Measurements from ENCODE around the gene LAMTOR1. TPM values are rescaled to one million over a fixed set of nuclear protein-coding genes. Genes with fewer than 3 reads are reported as not detected.
"Not testable (repeated sequence)": the region's sequence is repeated elsewhere in the genome, so short reads cannot be mapped to it uniquely, and the experiment has no call there.

LAMTOR1 gene
- 10 to 100 TPM; 43.6 to 81.4 TPM for total RNA-seq
- 100 to 1,000 TPM; 138 to 144 TPM for polyA plus RNA-seq (ENCODE audit: insufficient read length in 2 of 2)
- long read RNA-seq, donor 1, transcript LAMTOR1-201 (5 exons, 1,179 nt): major isoform, 66 of 67 reads
- long read RNA-seq, donor 1, partial matches to known transcripts: 0 of 67 reads
- long read RNA-seq, donor 1, other reads (novel, unspliced or antisense): 0 of 67 reads
- long read RNA-seq, donor 2, transcript LAMTOR1-201 (5 exons, 1,179 nt): major isoform, 36 of 43 reads
- long read RNA-seq, donor 2, partial matches to known transcripts: 5 of 43 reads
- long read RNA-seq, donor 2, other reads (novel, unspliced or antisense): 0 of 43 reads
- long read RNA-seq, donor 3, transcript LAMTOR1-201 (5 exons, 1,179 nt): major isoform, 49 of 50 reads
- long read RNA-seq, donor 3, partial matches to known transcripts: 0 of 50 reads
- long read RNA-seq, donor 3, other reads (novel, unspliced or antisense): 0 of 50 reads
- long read RNA-seq, donor 4, transcript LAMTOR1-201 (5 exons, 1,179 nt): major isoform, 48 of 50 reads
- long read RNA-seq, donor 4, partial matches to known transcripts: 0 of 50 reads
- long read RNA-seq, donor 4, other reads (novel, unspliced or antisense): 0 of 50 reads

GRCh38 chr11:72102946-72103753 lies at the start of gene LAMTOR1:
Gene LAMTOR1, minus strand, starts transcription at chr11:72103297. Its CDS starts 73 bp downstream, at chr11:72103224.
- Histone ChIP-seq H3K9me3 (ENCODE audit: control insufficient read depth, insufficient read depth, low read length) (no peaks in the 10 kb centered on the region), H3K4me3 (ENCODE audit: low read depth, low read length) (peak within 1 kb of the TSS; percentile 83), H3K4me1 (ENCODE audit: control insufficient read depth, insufficient read depth, low read length) (peaks cover 18% of the 10 kb centered on the region), H3K27me3 (ENCODE audit: control insufficient read depth, insufficient read depth, low read length) (no peaks in the 10 kb centered on the region), H3K27ac (ENCODE audit: low read depth, low read length) (peak within 1 kb of the TSS; percentile 88), H3K36me3 (ENCODE audit: control insufficient read depth, insufficient read depth, low read length) (peaks cover 40% of the 10 kb centered on the region)
- WGBS (ENCODE audit: insufficient coverage): 0% methylated on average over 58 of the region's 64 CpGs
- DNase-seq (ENCODE audit: low read depth in 4 of 6, low spot score in 6 of 6): peak; percentile 95 to 100 (median 98)

DNA sequence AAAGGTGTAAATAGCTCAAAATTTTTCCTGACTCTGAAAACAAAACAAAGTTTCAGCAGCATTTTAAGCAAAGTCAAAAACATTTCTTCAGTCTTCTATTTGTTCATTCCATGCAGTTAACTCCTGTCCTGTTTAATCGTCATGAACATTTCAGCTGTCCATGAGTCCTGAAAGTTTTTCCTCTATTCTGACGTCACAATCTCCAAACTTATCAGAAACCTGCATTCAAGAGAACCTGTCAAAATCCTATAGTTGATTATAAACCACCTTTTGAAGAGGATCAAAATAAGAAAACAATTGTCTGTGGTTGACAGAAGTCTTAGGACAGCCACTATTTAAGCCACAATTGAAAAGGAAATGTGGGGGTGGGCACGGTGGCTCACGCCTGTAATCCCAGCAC lies 47.8 kb upstream of the LAMTOR1 start:
- Histone ChIP-seq H3K36me3 (ENCODE audit: control insufficient read depth, insufficient read depth, low read length) (no peaks in the 10 kb centered on the region), H3K27me3 (ENCODE audit: control insufficient read depth, insufficient read depth, low read length) (no peaks in the 10 kb centered on the region), H3K9me3 (ENCODE audit: control insufficient read depth, insufficient read depth, low read length) (no peaks in the 10 kb centered on the region), H3K4me3 (ENCODE audit: low read depth, low read length) (no peak overlapping the region), H3K4me1 (ENCODE audit: control insufficient read depth, insufficient read depth, low read length) (no peaks in the 10 kb centered on the region), H3K27ac (ENCODE audit: low read depth, low read length) (no peak overlapping the region)
- DNase-seq (ENCODE audit: low read depth in 4 of 6, low spot score in 6 of 6): no peak
- WGBS (ENCODE audit: insufficient coverage): 92% methylated on average over 2 of the region's 4 CpGs

GRCh38 chr11:72146625-72147024 lies 43.5 kb upstream of the LAMTOR1 start:
- Histone ChIP-seq H3K27ac (ENCODE audit: low read depth, low read length) (no peak overlapping the region), H3K27me3 (ENCODE audit: control insufficient read depth, insufficient read depth, low read length) (no peaks in the 10 kb centered on the region), H3K4me1 (ENCODE audit: control insufficient read depth, insufficient read depth, low read length) (no peaks in the 10 kb centered on the region), H3K9me3 (ENCODE audit: control insufficient read depth, insufficient read depth, low read length) (no peaks in the 10 kb centered on the region), H3K36me3 (ENCODE audit: control insufficient read depth, insufficient read depth, low read length) (no peaks in the 10 kb centered on the region), H3K4me3 (ENCODE audit: low read depth, low read length) (no peak overlapping the region)
- 45% methylated on average over 2 of the region's 2 CpGs for WGBS (ENCODE audit: insufficient coverage)
- DNase-seq (ENCODE audit: low read depth in 4 of 6, low spot score in 6 of 6): peak in 1 of 6 donors; percentile 1

DNA sequence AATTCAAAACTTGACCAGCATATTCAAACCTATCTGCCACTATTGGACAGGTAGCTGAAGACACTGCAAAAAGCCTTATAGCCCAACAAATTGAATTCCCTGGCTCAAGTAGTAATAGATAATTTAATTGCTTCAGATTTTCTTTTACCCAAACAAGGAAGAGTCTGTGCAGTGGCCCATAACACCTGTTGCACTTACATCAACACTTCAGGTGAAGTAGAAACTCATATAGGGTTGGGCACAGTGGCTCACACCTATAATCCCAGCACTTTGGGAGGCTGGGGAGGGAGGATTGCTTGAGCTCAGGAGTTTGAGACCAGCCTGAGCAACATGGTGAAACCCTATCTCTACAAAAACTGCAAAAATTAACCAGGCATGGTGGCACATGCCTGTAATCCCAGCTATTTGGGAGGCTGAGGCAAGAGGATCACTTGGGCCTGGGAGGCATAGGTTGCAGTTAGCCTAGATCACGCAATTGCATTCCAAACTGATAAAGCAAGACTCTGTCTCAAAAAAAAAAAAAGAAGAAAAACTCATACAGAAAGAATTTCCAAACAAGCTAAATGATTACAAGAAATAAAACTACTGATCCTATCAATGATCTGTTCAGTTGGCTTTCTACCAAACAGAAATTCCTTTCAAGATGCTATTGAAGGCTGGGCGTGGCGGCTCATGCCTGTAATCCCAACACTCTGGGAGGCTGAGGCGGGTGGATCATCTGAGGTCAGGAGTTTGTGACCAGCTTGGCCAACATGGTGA lies 41.9 kb upstream of the LAMTOR1 start:
- H3K4me1 ChIP-seq (ENCODE audit: control insufficient read depth, insufficient read depth, low read length): no peaks in the 10 kb centered on the region
- no peak for DNase-seq (ENCODE audit: low read depth in 4 of 6, low spot score in 6 of 6)

GRCh38 chr11:72142543-72142942 lies 39.4 kb upstream of the LAMTOR1 start:
- H3K36me3 ChIP-seq (ENCODE audit: control insufficient read depth, insufficient read depth, low read length); H3K9me3 ChIP-seq (ENCODE audit: control insufficient read depth, insufficient read depth, low read length); H3K27me3 ChIP-seq (ENCODE audit: control insufficient read depth, insufficient read depth, low read length); DNase-seq (ENCODE audit: low read depth in 4 of 6, low spot score in 6 of 6); H3K4me3 ChIP-seq (ENCODE audit: low read depth, low read length); H3K4me1 ChIP-seq (ENCODE audit: control insufficient read depth, insufficient read depth, low read length); H3K27ac ChIP-seq (ENCODE audit: low read depth, low read length): not testable (repeated sequence)
- WGBS (ENCODE audit: insufficient coverage): no CpG with 5 or more reads among the region's 1 CpG

More for the DNA sequence above, 41.9 kb upstream of the LAMTOR1 start:
- Histone ChIP-seq H3K9me3 (ENCODE audit: control insufficient read depth, insufficient read depth, low read length) (no peaks in the 10 kb centered on the region), H3K27ac (ENCODE audit: low read depth, low read length) (no peak overlapping the region), H3K27me3 (ENCODE audit: control insufficient read depth, insufficient read depth, low read length) (no peaks in the 10 kb centered on the region), H3K36me3 (ENCODE audit: control insufficient read depth, insufficient read depth, low read length) (no peaks in the 10 kb centered on the region), H3K4me3 (ENCODE audit: low read depth, low read length) (no peak overlapping the region)
- WGBS (ENCODE audit: insufficient coverage): 90% methylated on average over 4 of the region's 4 CpGs

- H3K27me3 ChIP-seq (ENCODE audit: control insufficient read depth, insufficient read depth, low read length); H3K27ac ChIP-seq (ENCODE audit: low read depth, low read length); DNase-seq (ENCODE audit: low read depth in 4 of 6, low spot score in 6 of 6); H3K4me1 ChIP-seq (ENCODE audit: control insufficient read depth, insufficient read depth, low read length); H3K9me3 ChIP-seq (ENCODE audit: control insufficient read depth, insufficient read depth, low read length); H3K4me3 ChIP-seq (ENCODE audit: low read depth, low read length); H3K36me3 ChIP-seq (ENCODE audit: control insufficient read depth, insufficient read depth, low read length): not testable (repeated sequence)
- no CpG with 5 or more reads among the region's 1 CpG for WGBS (ENCODE audit: insufficient coverage)
Observed at GRCh38 chr11:72142086-72142485, 39.0 kb upstream of the LAMTOR1 start.

DNA sequence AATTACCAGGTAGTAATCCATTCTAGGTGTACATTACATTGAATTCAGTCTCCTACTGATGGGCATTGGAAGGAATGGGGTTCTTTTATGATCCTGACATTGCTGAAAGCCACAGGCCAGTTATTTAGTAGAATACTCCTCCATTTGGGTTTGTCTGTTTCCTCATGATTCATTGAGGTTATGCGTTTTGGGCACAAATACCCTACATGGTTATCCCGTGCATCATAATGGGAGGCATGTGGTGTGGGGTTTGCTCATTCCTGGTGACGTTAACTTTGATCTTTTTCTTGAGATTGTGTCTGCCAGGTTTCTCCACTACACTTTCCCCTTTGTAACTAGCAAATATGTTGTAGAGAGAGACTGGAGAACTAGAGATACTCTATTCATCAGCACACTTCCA lies 38.0 kb upstream of the LAMTOR1 start:
- H3K27me3 ChIP-seq (ENCODE audit: control insufficient read depth, insufficient read depth, low read length): no peaks in the 10 kb centered on the region
- 60% methylated on average over 1 of the region's 3 CpGs for WGBS (ENCODE audit: insufficient coverage)

GRCh38 chr11:72140661-72141060 lies 37.6 kb upstream of the LAMTOR1 start:
- H3K36me3 ChIP-seq (ENCODE audit: control insufficient read depth, insufficient read depth, low read length): no peaks in the 10 kb centered on the region
- no peak for DNase-seq (ENCODE audit: low read depth in 4 of 6, low spot score in 6 of 6)
- H3K9me3 ChIP-seq (ENCODE audit: control insufficient read depth, insufficient read depth, low read length): no peaks in the 10 kb centered on the region
- no peak overlapping the region for H3K4me3 ChIP-seq (ENCODE audit: low read depth, low read length)
- no peaks in the 10 kb centered on the region for H3K4me1 ChIP-seq (ENCODE audit: control insufficient read depth, insufficient read depth, low read length)
- H3K27ac ChIP-seq (ENCODE audit: low read depth, low read length): no peak overlapping the region
- WGBS (ENCODE audit: insufficient coverage): no CpG with 5 or more reads among the region's 2 CpGs
- H3K27me3 ChIP-seq (ENCODE audit: control insufficient read depth, insufficient read depth, low read length): no peaks in the 10 kb centered on the region

More for the DNA sequence above, 38.0 kb upstream of the LAMTOR1 start:
- no peaks in the 10 kb centered on the region for H3K9me3 ChIP-seq (ENCODE audit: control insufficient read depth, insufficient read depth, low read length)
- no peaks in the 10 kb centered on the region for H3K36me3 ChIP-seq (ENCODE audit: control insufficient read depth, insufficient read depth, low read length)
- DNase-seq (ENCODE audit: low read depth in 4 of 6, low spot score in 6 of 6): no peak
- H3K4me3 ChIP-seq (ENCODE audit: low read depth, low read length): no peak overlapping the region
- no peak overlapping the region for H3K27ac ChIP-seq (ENCODE audit: low read depth, low read length)
- H3K4me1 ChIP-seq (ENCODE audit: control insufficient read depth, insufficient read depth, low read length): no peaks in the 10 kb centered on the region

- no peak for DNase-seq (ENCODE audit: low read depth in 4 of 6, low spot score in 6 of 6)
- H3K4me1 ChIP-seq (ENCODE audit: control insufficient read depth, insufficient read depth, low read length): no peaks in the 10 kb centered on the region
- H3K9me3 ChIP-seq (ENCODE audit: control insufficient read depth, insufficient read depth, low read length): no peaks in the 10 kb centered on the region
- no peaks in the 10 kb centered on the region for H3K36me3 ChIP-seq (ENCODE audit: control insufficient read depth, insufficient read depth, low read length)
- no peak overlapping the region for H3K4me3 ChIP-seq (ENCODE audit: low read depth, low read length)
- WGBS (ENCODE audit: insufficient coverage): 99% methylated on average over 8 of the region's 11 CpGs
- H3K27ac ChIP-seq (ENCODE audit: low read depth, low read length): no peak overlapping the region
- no peaks in the 10 kb centered on the region for H3K27me3 ChIP-seq (ENCODE audit: control insufficient read depth, insufficient read depth, low read length)
Observed at GRCh38 chr11:72139500-72139899, 36.4 kb upstream of the LAMTOR1 start.

Measured in spinal cord (tissue), 10 donors.